Panc1 (cell line): ENCODE measurements around the gene SPOCK1. TPM values are rescaled to one million over a fixed set of nuclear protein-coding genes. Genes with fewer than 3 reads are reported as not detected.

Source experiments
- ATAC-seq: fragments of 200-7000 bp; cut with Tn5 transposase; 2 replicates; pipeline ENCODE4 v1.9.1; 2020; ENCODE audit warnings: mild to moderate bottlenecking, moderate library complexity
- BruUV-seq: library from RNA; stranded (reverse); fragments of 400-500 nt; replicated peaks from 2 replicates; lab custom pipeline; 2021; lab: Mats Ljungman, UMichigan
- CTCF ChIA-PET: fragments of 300-600 bp; sonication (Branson Sonifier 250); formaldehyde crosslinking; loops from one replicate; lab custom pipeline; 2022; ENCODE audit warnings: antibody characterized with exemption; lab: Charles Lee
- POLR2A ChIA-PET: fragments of 300-600 bp; sonication (Branson Sonifier 250); formaldehyde crosslinking; loops from one replicate; lab custom pipeline; 2022; ENCODE audit warnings: antibody characterized with exemption; lab: Charles Lee
- DNase-seq: peaks from one replicate; pipeline ENCODE4 v3.0.0-alpha.2; 2010; ENCODE audit warnings: low read depth, low spot score
- H3K27ac ChIP-seq: 2 replicates; pipeline ENCODE4 v1.5.1; 2011; ENCODE audit warnings: mild to moderate bottlenecking, low read length, inconsistent platforms
- H3K27me3 ChIP-seq: fragments of 200-500 bp; sonication (Bioruptor generic); 2 replicates; pipeline ENCODE4 v1.6.0; 2014; ENCODE audit warnings: low read length, inconsistent platforms; ENCODE audit not compliant: control insufficient read depth, insufficient read depth
- H3K36me3 ChIP-seq: fragments of 200-500 bp; sonication (Bioruptor generic); 2 replicates; pipeline ENCODE4 v1.5.1; 2014; ENCODE audit warnings: inconsistent platforms, mild to moderate bottlenecking, low read length, moderate library complexity; ENCODE audit not compliant: control insufficient read depth, insufficient read depth
- H3K4me1 ChIP-seq: 2 replicates; pipeline ENCODE4 v1.5.1; 2011; ENCODE audit warnings: inconsistent platforms, mild to moderate bottlenecking, low read length, moderate library complexity; ENCODE audit not compliant: control insufficient read depth, insufficient read depth
- H3K4me3 ChIP-seq, 2 experiments: 2 replicates each; pipeline ENCODE4 v1.5.1; 2011 to 2012; ENCODE audit warnings: low read depth in 2 of 2, low read length in 2 of 2, mild to moderate bottlenecking in 2 of 2, inconsistent platforms in 1 of 2, moderate library complexity in 1 of 2
- H3K9me3 ChIP-seq: fragments of 200-500 bp; sonication (Bioruptor generic); 2 replicates; pipeline ENCODE4 v1.5.1; 2014; ENCODE audit warnings: low read depth, mild to moderate bottlenecking, inconsistent platforms, low read length, moderate library complexity; ENCODE audit not compliant: control insufficient read depth, insufficient read depth
- POLR2AphosphoS5 ChIP-seq: IDR thresholded peaks from 2 replicates; pipeline ENCODE4 v1.6.1; 2012; ENCODE audit warnings: mild to moderate bottlenecking, low read depth, low read length, moderate library complexity
- SIN3A ChIP-seq: IDR thresholded peaks from 2 replicates; pipeline ENCODE4 v1.6.1; 2012; ENCODE audit warnings: low read depth, mild to moderate bottlenecking, low read length, moderate library complexity, borderline replicate concordance; ENCODE audit not compliant: insufficient read depth
- TCF7L2 ChIP-seq: IDR thresholded peaks from 2 replicates; pipeline ENCODE4 v1.6.1; 2011; ENCODE audit warnings: mild to moderate bottlenecking, low read depth, low read length, inconsistent platforms
- in situ Hi-C: cut with HindIII; loops from 2 replicates; pipeline ENCODE4 v1.10.0; 2016; ENCODE audit warnings: low sequenced_read_pairs, low pct_unique_long_range_greater_than_20kb
- intact Hi-C: fragments of 100-400 bp; cut with micrococcal nuclease; formaldehyde crosslinking; loops from one replicate; pipeline ENCODE4 v1.10.0; 2022; ENCODE audit not compliant: unreplicated experiment
- total RNA-seq: library from RNA; stranded (reverse); gene quantifications from one replicate; pipeline ENCODE4 v1.2.1, GENCODE V29; 2021; ENCODE audit not compliant: unreplicated experiment
- TF ChIP-seq, protein P1 (sequence below): fragments of 450-650 bp; IDR thresholded peaks from 2 replicates; pipeline ENCODE4 v1.5.1; 2017; ENCODE audit warnings: mild to moderate bottlenecking
- TF ChIP-seq, protein P2 (sequence below), 2 experiments: IDR thresholded peaks; 2 replicates each; pipeline ENCODE4 v1.6.1; 2011 to 2012; ENCODE audit warnings: low read depth in 2 of 2, control low read depth in 1 of 2, low read length in 1 of 2, mild to moderate bottlenecking in 1 of 2, moderate library complexity in 1 of 2; ENCODE audit not compliant: insufficient read depth in 1 of 2

The SPOCK1 gene
- total RNA-seq, 1 experiment from 2014 or later = 15.6 TPM

DNA sequence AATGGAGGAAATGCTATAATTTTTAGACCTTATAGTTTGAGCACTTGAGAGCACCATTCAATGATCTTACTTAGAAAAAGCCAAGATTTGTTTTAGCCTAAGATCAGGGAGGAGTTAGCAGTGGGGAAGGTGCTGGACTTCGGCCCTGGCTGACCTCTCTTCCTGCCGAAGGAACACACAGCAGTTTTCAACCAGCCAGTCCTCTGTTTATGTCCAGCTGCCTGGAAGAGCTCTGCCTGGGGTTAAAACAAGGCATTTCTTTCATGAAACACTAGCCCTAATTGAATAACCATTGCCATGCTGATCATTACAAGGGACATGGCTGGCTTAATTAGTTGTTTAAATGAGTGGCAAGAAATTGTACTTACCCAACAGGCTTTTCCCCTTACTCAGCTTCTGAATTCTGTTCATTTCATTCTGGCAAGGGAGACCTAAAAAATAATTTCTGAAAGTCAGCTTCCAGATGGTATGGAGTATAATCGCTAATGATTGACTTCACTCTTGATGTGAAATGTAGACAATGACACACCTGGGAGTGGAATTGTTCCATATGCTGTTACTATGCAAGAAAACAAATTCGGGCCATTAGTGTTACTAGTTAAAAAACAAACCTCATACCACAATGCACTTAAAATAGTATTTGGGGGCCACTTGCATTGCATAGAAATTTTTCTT is 514.2 kb downstream of the SPOCK1 start:
- Histone ChIP-seq H3K9me3 (no peaks in the 10 kb centered on the region), H3K36me3 (no peaks in the 10 kb centered on the region), H3K4me3 (no peak overlapping the region), H3K27ac (no peak overlapping the region), H3K27me3 (no peaks in the 10 kb centered on the region), H3K4me1 (no peaks in the 10 kb centered on the region)
- ATAC-seq (no peak), DNase-seq (no peak)
- intact Hi-C loops = no loop called here
- TF ChIP-seq, protein P1, sequence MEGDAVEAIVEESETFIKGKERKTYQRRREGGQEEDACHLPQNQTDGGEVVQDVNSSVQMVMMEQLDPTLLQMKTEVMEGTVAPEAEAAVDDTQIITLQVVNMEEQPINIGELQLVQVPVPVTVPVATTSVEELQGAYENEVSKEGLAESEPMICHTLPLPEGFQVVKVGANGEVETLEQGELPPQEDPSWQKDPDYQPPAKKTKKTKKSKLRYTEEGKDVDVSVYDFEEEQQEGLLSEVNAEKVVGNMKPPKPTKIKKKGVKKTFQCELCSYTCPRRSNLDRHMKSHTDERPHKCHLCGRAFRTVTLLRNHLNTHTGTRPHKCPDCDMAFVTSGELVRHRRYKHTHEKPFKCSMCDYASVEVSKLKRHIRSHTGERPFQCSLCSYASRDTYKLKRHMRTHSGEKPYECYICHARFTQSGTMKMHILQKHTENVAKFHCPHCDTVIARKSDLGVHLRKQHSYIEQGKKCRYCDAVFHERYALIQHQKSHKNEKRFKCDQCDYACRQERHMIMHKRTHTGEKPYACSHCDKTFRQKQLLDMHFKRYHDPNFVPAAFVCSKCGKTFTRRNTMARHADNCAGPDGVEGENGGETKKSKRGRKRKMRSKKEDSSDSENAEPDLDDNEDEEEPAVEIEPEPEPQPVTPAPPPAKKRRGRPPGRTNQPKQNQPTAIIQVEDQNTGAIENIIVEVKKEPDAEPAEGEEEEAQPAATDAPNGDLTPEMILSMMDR = no peak
- TF ChIP-seq, protein P2, sequence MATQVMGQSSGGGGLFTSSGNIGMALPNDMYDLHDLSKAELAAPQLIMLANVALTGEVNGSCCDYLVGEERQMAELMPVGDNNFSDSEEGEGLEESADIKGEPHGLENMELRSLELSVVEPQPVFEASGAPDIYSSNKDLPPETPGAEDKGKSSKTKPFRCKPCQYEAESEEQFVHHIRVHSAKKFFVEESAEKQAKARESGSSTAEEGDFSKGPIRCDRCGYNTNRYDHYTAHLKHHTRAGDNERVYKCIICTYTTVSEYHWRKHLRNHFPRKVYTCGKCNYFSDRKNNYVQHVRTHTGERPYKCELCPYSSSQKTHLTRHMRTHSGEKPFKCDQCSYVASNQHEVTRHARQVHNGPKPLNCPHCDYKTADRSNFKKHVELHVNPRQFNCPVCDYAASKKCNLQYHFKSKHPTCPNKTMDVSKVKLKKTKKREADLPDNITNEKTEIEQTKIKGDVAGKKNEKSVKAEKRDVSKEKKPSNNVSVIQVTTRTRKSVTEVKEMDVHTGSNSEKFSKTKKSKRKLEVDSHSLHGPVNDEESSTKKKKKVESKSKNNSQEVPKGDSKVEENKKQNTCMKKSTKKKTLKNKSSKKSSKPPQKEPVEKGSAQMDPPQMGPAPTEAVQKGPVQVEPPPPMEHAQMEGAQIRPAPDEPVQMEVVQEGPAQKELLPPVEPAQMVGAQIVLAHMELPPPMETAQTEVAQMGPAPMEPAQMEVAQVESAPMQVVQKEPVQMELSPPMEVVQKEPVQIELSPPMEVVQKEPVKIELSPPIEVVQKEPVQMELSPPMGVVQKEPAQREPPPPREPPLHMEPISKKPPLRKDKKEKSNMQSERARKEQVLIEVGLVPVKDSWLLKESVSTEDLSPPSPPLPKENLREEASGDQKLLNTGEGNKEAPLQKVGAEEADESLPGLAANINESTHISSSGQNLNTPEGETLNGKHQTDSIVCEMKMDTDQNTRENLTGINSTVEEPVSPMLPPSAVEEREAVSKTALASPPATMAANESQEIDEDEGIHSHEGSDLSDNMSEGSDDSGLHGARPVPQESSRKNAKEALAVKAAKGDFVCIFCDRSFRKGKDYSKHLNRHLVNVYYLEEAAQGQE (IDR thresholded peaks at IDR 0.05; ENCODE audit: insufficient read depth in 1 of 2, low read depth in 2 of 2, low read length in 1 of 2) = no peak
- in situ Hi-C loops = no loop called here
- CTCF ChIA-PET = no interaction called here
- BruUV-seq = no TSS peak
- POLR2A ChIA-PET = no interaction called here

DNA sequence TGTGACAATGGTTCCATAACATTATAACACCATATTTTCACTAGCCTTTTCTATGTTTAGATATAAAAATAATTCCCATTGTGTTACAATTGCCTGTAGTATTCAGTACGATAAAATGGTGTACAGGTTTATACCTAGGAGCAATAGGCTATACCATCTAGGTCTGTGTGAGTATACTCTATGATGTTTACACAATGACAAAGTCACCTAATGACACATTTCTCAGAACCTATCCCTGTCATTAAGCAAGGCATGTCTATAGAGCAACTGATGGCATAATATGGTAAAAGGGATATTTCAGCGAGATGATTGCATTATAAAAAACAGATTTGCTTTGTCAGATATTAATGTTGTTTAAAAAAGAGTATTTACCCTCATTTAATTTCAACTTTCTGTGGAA is 517.2 kb downstream of the SPOCK1 start:
- BruUV-seq = no TSS peak
- CTCF ChIA-PET = no interaction called here
- intact Hi-C loops = no loop called here
- H3K36me3 ChIP-seq = no peaks in the 10 kb centered on the region
- in situ Hi-C loops = no loop called here
- POLR2A ChIA-PET = no interaction called here
- H3K4me1 ChIP-seq = no peaks in the 10 kb centered on the region
- TF ChIP-seq TCF7L2 (no peak), SIN3A (no peak), POLR2AphosphoS5 (no peak)
- TF ChIP-seq, protein P1 = no peak
- TF ChIP-seq, protein P2 (IDR thresholded peaks at IDR 0.05; ENCODE audit: insufficient read depth in 1 of 2, low read depth in 2 of 2, low read length in 1 of 2) = no peak
- no peaks in the 10 kb centered on the region for H3K27me3 ChIP-seq
- H3K27ac ChIP-seq = no peak overlapping the region
- no peak overlapping the region for H3K4me3 ChIP-seq
- no peak for DNase-seq
- H3K9me3 ChIP-seq = no peaks in the 10 kb centered on the region
- ATAC-seq = no peak
